ENCODE results near the gene NAALADL2. TPM values are rescaled to one million over a fixed set of nuclear protein-coding genes. Genes with fewer than 3 reads are reported as not detected.
A peak's percentile ranks its signal among the peaks of the same experiment; 100 is the strongest.
"Not testable (repeated sequence)": the region's sequence is repeated elsewhere in the genome, so short reads cannot be mapped to it uniquely, and the experiment has no call there.

Gene NAALADL2
- total RNA-seq, 1 experiment from 2014 or later, result 1.9 TPM

GRCh38 chr3:175777495-175777894, 918.4 kb downstream of the NAALADL2 start:
- CTCF ChIA-PET, result no interaction called here

GRCh38 chr3:175777965-175778364, 918.8 kb downstream of the NAALADL2 start:
- Histone ChIP-seq H3K4me2 (ENCODE audit: low read length) (no peak overlapping the region), H3K4me1 (ENCODE audit: insufficient read depth, low read length) (no peaks in the 10 kb centered on the region), H3K27ac (ENCODE audit: low read length) (no peak overlapping the region), H3K9ac (ENCODE audit: low read length) (no peak overlapping the region), H3K79me2 (ENCODE audit: low read length) (no peaks in the 10 kb centered on the region), H4K20me1 (ENCODE audit: low read length) (no peaks in the 10 kb centered on the region), H2AFZ (ENCODE audit: low read length) (no peak overlapping the region), H3K36me3 (ENCODE audit: low read depth, low read length) (no peaks in the 10 kb centered on the region), H3K9me2 (replicated peaks; ENCODE audit: low read length) (no peaks in the 10 kb centered on the region), H3K9me3 (ENCODE audit: low read length) (no peaks in the 10 kb centered on the region), H3F3A (ENCODE audit: low read length, unreplicated experiment) (no peaks in the 10 kb centered on the region), H3K27me3 (ENCODE audit: low read length) (no peaks in the 10 kb centered on the region), H3K4me3 (ENCODE audit: low read length) (no peak overlapping the region)
- POLR2A ChIA-PET (ENCODE audit: unreplicated experiment), result no interaction called here
- no TSS peak for BruUV-seq (replicated peaks)
- CTCF ChIA-PET, result no interaction called here
- ATAC-seq (no peak), DNase-seq (no peak)
- intact Hi-C loops (cut with micrococcal nuclease), result no loop called here
- TF ChIP-seq, protein P1, sequence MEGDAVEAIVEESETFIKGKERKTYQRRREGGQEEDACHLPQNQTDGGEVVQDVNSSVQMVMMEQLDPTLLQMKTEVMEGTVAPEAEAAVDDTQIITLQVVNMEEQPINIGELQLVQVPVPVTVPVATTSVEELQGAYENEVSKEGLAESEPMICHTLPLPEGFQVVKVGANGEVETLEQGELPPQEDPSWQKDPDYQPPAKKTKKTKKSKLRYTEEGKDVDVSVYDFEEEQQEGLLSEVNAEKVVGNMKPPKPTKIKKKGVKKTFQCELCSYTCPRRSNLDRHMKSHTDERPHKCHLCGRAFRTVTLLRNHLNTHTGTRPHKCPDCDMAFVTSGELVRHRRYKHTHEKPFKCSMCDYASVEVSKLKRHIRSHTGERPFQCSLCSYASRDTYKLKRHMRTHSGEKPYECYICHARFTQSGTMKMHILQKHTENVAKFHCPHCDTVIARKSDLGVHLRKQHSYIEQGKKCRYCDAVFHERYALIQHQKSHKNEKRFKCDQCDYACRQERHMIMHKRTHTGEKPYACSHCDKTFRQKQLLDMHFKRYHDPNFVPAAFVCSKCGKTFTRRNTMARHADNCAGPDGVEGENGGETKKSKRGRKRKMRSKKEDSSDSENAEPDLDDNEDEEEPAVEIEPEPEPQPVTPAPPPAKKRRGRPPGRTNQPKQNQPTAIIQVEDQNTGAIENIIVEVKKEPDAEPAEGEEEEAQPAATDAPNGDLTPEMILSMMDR (conservative IDR thresholded peaks at IDR 0.05; ENCODE audit: low read depth, low read length), result no peak
- TF ChIP-seq EZH2 (IDR thresholded peaks at IDR 0.05; ENCODE audit: low read length, unreplicated experiment), result no peak
- TF ChIP-seq EZH2phosphoT487 (IDR thresholded peaks at IDR 0.05; ENCODE audit: borderline replicate concordance, low read length), result no peak

More at GRCh38 chr3:175777495-175777894, 918.4 kb downstream of the NAALADL2 start:
- Histone ChIP-seq H3K9me2 (replicated peaks; ENCODE audit: low read length) (no peaks in the 10 kb centered on the region), H3K27ac (ENCODE audit: low read length) (no peak overlapping the region), H3K4me2 (ENCODE audit: low read length) (no peak overlapping the region), H4K20me1 (ENCODE audit: low read length) (no peaks in the 10 kb centered on the region), H3K4me1 (ENCODE audit: insufficient read depth, low read length) (no peaks in the 10 kb centered on the region), H3K9me3 (ENCODE audit: low read length) (no peaks in the 10 kb centered on the region), H3F3A (ENCODE audit: low read length, unreplicated experiment) (no peaks in the 10 kb centered on the region), H3K36me3 (ENCODE audit: low read depth, low read length) (no peaks in the 10 kb centered on the region), H2AFZ (ENCODE audit: low read length) (no peak overlapping the region), H3K27me3 (ENCODE audit: low read length) (no peaks in the 10 kb centered on the region), H3K4me3 (ENCODE audit: low read length) (no peak overlapping the region), H3K9ac (ENCODE audit: low read length) (no peak overlapping the region), H3K79me2 (ENCODE audit: low read length) (no peaks in the 10 kb centered on the region)
- DNase-seq (peak; percentile 10), ATAC-seq (no peak)
- intact Hi-C loops (cut with micrococcal nuclease), result no loop called here
- TF ChIP-seq EZH2 (IDR thresholded peaks at IDR 0.05; ENCODE audit: low read length, unreplicated experiment) (no peak), EZH2phosphoT487 (IDR thresholded peaks at IDR 0.05; ENCODE audit: borderline replicate concordance, low read length) (no peak)
- TF ChIP-seq, protein P1 (conservative IDR thresholded peaks at IDR 0.05; ENCODE audit: low read depth, low read length), result no peak
- BruUV-seq (replicated peaks), result no TSS peak
- POLR2A ChIA-PET (ENCODE audit: unreplicated experiment), result no interaction called here

DNA sequence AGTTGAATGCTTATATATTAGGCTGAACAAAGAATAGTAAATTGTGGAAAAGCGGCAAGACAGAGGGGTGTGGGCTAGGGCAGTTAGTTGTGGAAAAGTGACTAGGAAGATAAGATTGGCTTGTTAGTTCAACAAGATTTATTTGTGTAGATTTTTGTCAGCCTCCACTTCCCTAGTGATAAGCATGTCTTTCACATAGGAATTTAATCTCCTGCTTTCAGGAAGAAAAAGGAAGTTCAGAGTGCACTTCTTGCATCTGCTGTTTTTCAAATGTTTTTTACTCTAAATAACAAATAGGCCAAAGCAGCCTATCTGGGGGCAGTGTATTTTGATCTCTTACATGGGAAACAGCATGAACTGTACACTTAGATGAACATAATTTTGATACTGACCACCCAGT, 919.9 kb downstream of the NAALADL2 start:
- Histone ChIP-seq H4K20me1 (ENCODE audit: low read length) (no peaks in the 10 kb centered on the region), H3K9me3 (ENCODE audit: low read length) (no peaks in the 10 kb centered on the region), H3K27me3 (ENCODE audit: low read length) (no peaks in the 10 kb centered on the region), H3K79me2 (ENCODE audit: low read length) (no peaks in the 10 kb centered on the region), H3K4me3 (ENCODE audit: low read length) (no peak overlapping the region), H3K36me3 (ENCODE audit: low read depth, low read length) (no peaks in the 10 kb centered on the region), H3K9ac (ENCODE audit: low read length) (no peak overlapping the region), H3K4me2 (ENCODE audit: low read length) (no peak overlapping the region), H2AFZ (ENCODE audit: low read length) (no peak overlapping the region), H3K9me2 (replicated peaks; ENCODE audit: low read length) (no peaks in the 10 kb centered on the region), H3K27ac (ENCODE audit: low read length) (no peak overlapping the region), H3F3A (ENCODE audit: low read length, unreplicated experiment) (no peaks in the 10 kb centered on the region), H3K4me1 (ENCODE audit: insufficient read depth, low read length) (no peaks in the 10 kb centered on the region)
- ChIA-PET POLR2A (ENCODE audit: unreplicated experiment) (no interaction called here), CTCF (no interaction called here)
- ATAC-seq, result no peak
- no TSS peak for BruUV-seq (replicated peaks)
- TF ChIP-seq EZH2 (IDR thresholded peaks at IDR 0.05; ENCODE audit: low read length, unreplicated experiment) (no peak), EZH2phosphoT487 (IDR thresholded peaks at IDR 0.05; ENCODE audit: borderline replicate concordance, low read length) (no peak)
- TF ChIP-seq, protein P1 (conservative IDR thresholded peaks at IDR 0.05; ENCODE audit: low read depth, low read length), result no peak
- intact Hi-C loops (cut with micrococcal nuclease), result no loop called here
- DNase-seq, result no peak

- H3K27me3 ChIP-seq (ENCODE audit: low read length); H3K9me2 ChIP-seq (replicated peaks; ENCODE audit: low read length); BruUV-seq (replicated peaks); H3K36me3 ChIP-seq (ENCODE audit: low read depth, low read length); H3K4me1 ChIP-seq (ENCODE audit: insufficient read depth, low read length); POLR2A ChIA-PET (ENCODE audit: unreplicated experiment); H3K9me3 ChIP-seq (ENCODE audit: low read length); H3K27ac ChIP-seq (ENCODE audit: low read length); H3F3A ChIP-seq (ENCODE audit: low read length, unreplicated experiment); CTCF ChIA-PET; H3K4me3 ChIP-seq (ENCODE audit: low read length); ATAC-seq; H2AFZ ChIP-seq (ENCODE audit: low read length); intact Hi-C loops (cut with micrococcal nuclease); H3K79me2 ChIP-seq (ENCODE audit: low read length); H4K20me1 ChIP-seq (ENCODE audit: low read length); H3K9ac ChIP-seq (ENCODE audit: low read length); DNase-seq; H3K4me2 ChIP-seq (ENCODE audit: low read length): not testable (repeated sequence)
Observed at GRCh38 chr3:175787109-175787508, 928.0 kb downstream of the NAALADL2 start.
